ENCODE data around the gene SERPINI1.

The SERPINI1 gene

GRCh38 chr3:167723025-167723512 is 12.5 kb upstream of the SERPINI1 start:
- DNase-seq (ENCODE audit: low read depth): no peak
- TF ChIP-seq CTCF (IDR thresholded peaks at IDR 0.05; ENCODE audit: control insufficient read depth, insufficient read depth, low read depth, low read length, missing control alignments): no peak
- H3K4me3 ChIP-seq (ENCODE audit: control insufficient read depth, low read depth, low read length): no peak overlapping the region

DNA sequence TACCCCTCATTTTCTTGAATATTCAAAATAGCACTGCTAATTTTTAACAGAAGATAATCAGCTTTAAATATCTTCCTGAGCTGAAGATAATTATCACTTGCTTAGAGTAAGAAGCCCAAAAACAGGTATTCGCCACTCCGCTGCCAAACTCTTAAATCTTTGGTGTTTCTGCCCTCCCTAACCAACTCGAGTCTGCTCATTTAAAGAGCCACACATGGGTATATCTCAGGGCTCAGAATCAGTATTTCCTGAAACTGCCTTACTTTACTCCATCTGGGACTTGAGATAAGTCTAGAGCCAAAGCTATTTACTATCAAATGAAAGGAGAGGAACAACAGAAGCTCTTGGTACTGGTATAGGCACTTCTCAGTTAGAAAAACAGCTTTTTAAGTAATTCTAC is 11.6 kb upstream of the SERPINI1 start:
- TF ChIP-seq CTCF (IDR thresholded peaks at IDR 0.05; ENCODE audit: control insufficient read depth, insufficient read depth, low read depth, low read length, missing control alignments): no peak
- no peak overlapping the region for H3K4me3 ChIP-seq (ENCODE audit: control insufficient read depth, low read depth, low read length)
- no peak for DNase-seq (ENCODE audit: low read depth)

DNA sequence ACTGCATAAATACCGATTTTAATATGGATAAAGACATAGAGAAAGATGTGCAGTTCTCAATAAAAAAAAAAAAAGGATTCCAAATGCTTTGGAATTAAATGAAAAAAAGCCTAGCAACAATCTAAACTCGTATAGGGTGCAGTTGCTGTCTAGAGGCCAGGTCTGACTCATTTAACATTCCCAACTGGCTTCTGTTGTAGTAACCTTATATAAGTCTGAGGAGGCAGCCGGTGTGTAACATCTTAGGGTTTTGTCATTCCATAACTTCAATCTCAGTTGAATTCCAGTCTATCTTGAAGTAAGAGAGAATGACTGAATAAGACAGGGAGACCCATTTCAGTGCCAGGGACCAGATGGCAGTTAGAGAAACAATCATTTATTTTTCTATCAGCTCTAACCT is 7.3 kb upstream of the SERPINI1 start:
- peak; percentile 48 for DNase-seq (ENCODE audit: low read depth)
- no peak for TF ChIP-seq CTCF (IDR thresholded peaks at IDR 0.05; ENCODE audit: control insufficient read depth, insufficient read depth, low read depth, low read length, missing control alignments)
- H3K4me3 ChIP-seq (ENCODE audit: control insufficient read depth, low read depth, low read length): no peak overlapping the region

- no peak overlapping the region for H3K4me3 ChIP-seq (ENCODE audit: control insufficient read depth, low read depth, low read length)
- no peak for TF ChIP-seq CTCF (IDR thresholded peaks at IDR 0.05; ENCODE audit: control insufficient read depth, insufficient read depth, low read depth, low read length, missing control alignments)
These were observed 6.7 kb upstream of the SERPINI1 start for GRCh38 chr3:167728632-167729323.

GRCh38 chr3:167729591-167729990 is 5.9 kb upstream of the SERPINI1 start:
- DNase-seq (ENCODE audit: low read depth): no peak
- no peak for TF ChIP-seq CTCF (IDR thresholded peaks at IDR 0.05; ENCODE audit: control insufficient read depth, insufficient read depth, low read depth, low read length, missing control alignments)
- no peak overlapping the region for H3K4me3 ChIP-seq (ENCODE audit: control insufficient read depth, low read depth, low read length)

More at GRCh38 chr3:167728632-167729323, 6.7 kb upstream of the SERPINI1 start:
- no peak for DNase-seq (ENCODE audit: low read depth)

- no peak overlapping the region for H3K4me3 ChIP-seq (ENCODE audit: control insufficient read depth, low read depth, low read length)
- no peak for DNase-seq (ENCODE audit: low read depth)
- no peak for TF ChIP-seq CTCF (IDR thresholded peaks at IDR 0.05; ENCODE audit: control insufficient read depth, insufficient read depth, low read depth, low read length, missing control alignments)
These were observed 4.1 kb upstream of the SERPINI1 start for GRCh38 chr3:167731393-167731792.

Measured in AG09309 (cell line).